ENCODE results near the gene AIG1. TPM values are rescaled to one million over a fixed set of nuclear protein-coding genes. Genes with fewer than 3 reads are reported as not detected.

Gene AIG1
- total RNA-seq, 6 experiments from 2014 or later: 50.7 to 70.5 (median 52.5) TPM

GRCh38 chr6:143233554-143234285 is 173.0 kb downstream of the AIG1 start:
- no peak overlapping the region for H3K27ac Mint-ChIP-seq
- no peak for DNase-seq
- peaks cover 10% of the 10 kb centered on the region for H3K36me3 Mint-ChIP-seq (ENCODE audit: low read depth)
- H3K4me3 Mint-ChIP-seq: no peak overlapping the region
- no peak for TF ChIP-seq CTCF (IDR thresholded peaks at IDR 0.05)
- H3K9me3 Mint-ChIP-seq: no peaks in the 10 kb centered on the region
- H3K4me1 Mint-ChIP-seq (ENCODE audit: low read depth): peaks cover 28% of the 10 kb centered on the region
- no peaks in the 10 kb centered on the region; the same call in 1 of the 2 replicates for H3K27me3 Mint-ChIP-seq (ENCODE audit: insufficient read depth)

- Mint-ChIP-seq H3K4me1 (ENCODE audit: low read depth) (peaks cover 28% of the 10 kb centered on the region), H3K27me3 (ENCODE audit: insufficient read depth) (no peaks in the 10 kb centered on the region; the same call in 1 of the 2 replicates), H3K9me3 (no peaks in the 10 kb centered on the region), H3K36me3 (ENCODE audit: low read depth) (peaks cover 10% of the 10 kb centered on the region), H3K27ac (peak overlapping the region; percentile 18; the same call in 1 of the 2 replicates), H3K4me3 (no peak overlapping the region)
- no peak for TF ChIP-seq CTCF (IDR thresholded peaks at IDR 0.05)
- DNase-seq: peak; percentile 5
These were observed 174.0 kb downstream of the AIG1 start for GRCh38 chr6:143234734-143235133.

- Mint-ChIP-seq H3K4me3 (no peak overlapping the region; the same call in 1 of the 2 replicates), H3K4me1 (ENCODE audit: low read depth) (peaks cover 28% of the 10 kb centered on the region), H3K27ac (peak overlapping the region; percentile 44; the same call in 1 of the 2 replicates), H3K36me3 (ENCODE audit: low read depth) (peaks cover 10% of the 10 kb centered on the region), H3K9me3 (no peaks in the 10 kb centered on the region), H3K27me3 (ENCODE audit: insufficient read depth) (no peaks in the 10 kb centered on the region; the same call in 1 of the 2 replicates)
- DNase-seq: peak; percentile 54
- TF ChIP-seq CTCF (IDR thresholded peaks at IDR 0.05): peak; percentile 39; the same call in 1 of the 2 replicates
These were observed 175.6 kb downstream of the AIG1 start for GRCh38 chr6:143236151-143236798.

GRCh38 chr6:143238306-143238705 is 177.6 kb downstream of the AIG1 start:
- no peaks in the 10 kb centered on the region for H3K9me3 Mint-ChIP-seq
- H3K4me3 Mint-ChIP-seq: no peak overlapping the region
- TF ChIP-seq CTCF (IDR thresholded peaks at IDR 0.05): no peak
- peaks cover 28% of the 10 kb centered on the region for H3K4me1 Mint-ChIP-seq (ENCODE audit: low read depth)
- H3K27ac Mint-ChIP-seq: no peak overlapping the region
- H3K36me3 Mint-ChIP-seq (ENCODE audit: low read depth): peaks cover 10% of the 10 kb centered on the region
- no peak for DNase-seq
- H3K27me3 Mint-ChIP-seq (ENCODE audit: insufficient read depth): no peaks in the 10 kb centered on the region; the same call in 1 of the 2 replicates

- H3K27ac Mint-ChIP-seq: no peak overlapping the region
- peaks cover 6% of the 10 kb centered on the region for H3K4me1 Mint-ChIP-seq (ENCODE audit: low read depth)
- TF ChIP-seq CTCF (IDR thresholded peaks at IDR 0.05): no peak
- no peak overlapping the region for H3K4me3 Mint-ChIP-seq
- H3K27me3 Mint-ChIP-seq (ENCODE audit: insufficient read depth): no peaks in the 10 kb centered on the region; the same call in 1 of the 2 replicates
- peaks cover 8% of the 10 kb centered on the region for H3K36me3 Mint-ChIP-seq (ENCODE audit: low read depth)
- DNase-seq: no peak
- H3K9me3 Mint-ChIP-seq: no peaks in the 10 kb centered on the region; the same call in 1 of the 2 replicates
These were observed 180.4 kb downstream of the AIG1 start for GRCh38 chr6:143241111-143241510.

All from HFFc6 (cell line).